ENCODE measurements around the gene ZNF512. TPM values are rescaled to one million over a fixed set of nuclear protein-coding genes. Genes with fewer than 3 reads are reported as not detected.

Gene ZNF512
- total and polyA plus RNA-seq, 2 experiments from 2014 or later = 16.1 to 16.7 TPM

- no peak for TF ChIP-seq EZH2phosphoT487 (IDR thresholded peaks at IDR 0.05; ENCODE audit: insufficient read depth, low read depth)
- TF ChIP-seq EZH2 (IDR thresholded peaks at IDR 0.05; ENCODE audit: insufficient read depth, poor library complexity, severe bottlenecking) = no peak
- Histone ChIP-seq H3K9me3 (ENCODE audit: low read depth) (no peaks in the 10 kb centered on the region), H3K27me3 (replicated peaks; ENCODE audit: insufficient read depth) (0 out of 2 replicates have a peak, but pooled peaks cover 6% of the 10 kb centered on the region), H3K36me3 (ENCODE audit: low read depth) (no peaks in the 10 kb centered on the region), H3K4me2 (ENCODE audit: unreplicated experiment) (no peak overlapping the region), H3K4me1 (ENCODE audit: insufficient read depth) (no peaks in the 10 kb centered on the region), H3F3A (ENCODE audit: insufficient read depth) (no peaks in the 10 kb centered on the region), H3K9ac (no peak overlapping the region), H4K20me1 (ENCODE audit: insufficient read depth) (no peaks in the 10 kb centered on the region), H3K79me2 (ENCODE audit: insufficient read depth) (no peaks in the 10 kb centered on the region), H3K4me3 (no peak overlapping the region), H2AFZ (no peak overlapping the region), H3K27ac (no peak overlapping the region), H3K9me2 (ENCODE audit: insufficient read depth) (no peaks in the 10 kb centered on the region)
- DNase-seq = no peak
- 72 to 78% methylated on average over 3 of the region's 3 CpGs for WGBS, 2 experiments (ENCODE audit: low coverage in 1 of 2, low lambda C conversion rate in 2 of 2, missing lambda C conversion rate in 2 of 2)
- in situ Hi-C loops (cut with MboI) = no loop called here
These were observed 9.4 kb upstream of the ZNF512 start for GRCh38 chr2:27573452-27573851.

- 94 to 98% methylated on average over 15 to 19 of the region's 19 CpGs for WGBS, 2 experiments (ENCODE audit: low coverage in 1 of 2, low lambda C conversion rate in 2 of 2, missing lambda C conversion rate in 2 of 2)
- peaks cover 5% of the 10 kb centered on the region for H3F3A ChIP-seq (ENCODE audit: insufficient read depth)
- H3K27me3 ChIP-seq (replicated peaks; ENCODE audit: insufficient read depth) = no peaks in the 10 kb centered on the region
- H3K79me2 ChIP-seq (ENCODE audit: insufficient read depth) = peaks cover 35% of the 10 kb centered on the region
- no peak overlapping the region for H3K9ac ChIP-seq
- H3K36me3 ChIP-seq (ENCODE audit: low read depth) = no peaks in the 10 kb centered on the region
- in situ Hi-C loops (cut with MboI) = no loop called here
- DNase-seq = no peak
- peaks cover 9% of the 10 kb centered on the region for H3K4me1 ChIP-seq (ENCODE audit: insufficient read depth)
- no peak for TF ChIP-seq EZH2phosphoT487 (IDR thresholded peaks at IDR 0.05; ENCODE audit: insufficient read depth, low read depth)
- no peak for TF ChIP-seq EZH2 (IDR thresholded peaks at IDR 0.05; ENCODE audit: insufficient read depth, poor library complexity, severe bottlenecking)
- H3K4me3 ChIP-seq = no peak overlapping the region
- no peaks in the 10 kb centered on the region for H4K20me1 ChIP-seq (ENCODE audit: insufficient read depth)
- no peaks in the 10 kb centered on the region for H3K9me2 ChIP-seq (ENCODE audit: insufficient read depth)
- H3K9me3 ChIP-seq (ENCODE audit: low read depth) = no peaks in the 10 kb centered on the region
- no peak overlapping the region for H3K4me2 ChIP-seq (ENCODE audit: unreplicated experiment)
- H2AFZ ChIP-seq = 0 out of 2 replicates have a peak overlapping the region, but pooled peaks have one; percentile 89
- no peak overlapping the region for H3K27ac ChIP-seq
These were observed 1.3 kb upstream of the ZNF512 start for GRCh38 chr2:27581417-27582128.

- Histone ChIP-seq H3K4me3 (peak overlapping the region; percentile 99), H3K9ac (peak overlapping the region; percentile 84), H4K20me1 (ENCODE audit: insufficient read depth) (no peaks in the 10 kb centered on the region), H2AFZ (peak overlapping the region; percentile 89), H3K79me2 (ENCODE audit: insufficient read depth) (peaks cover 41% of the 10 kb centered on the region), H3K27me3 (replicated peaks; ENCODE audit: insufficient read depth) (no peaks in the 10 kb centered on the region), H3F3A (ENCODE audit: insufficient read depth) (peaks cover 5% of the 10 kb centered on the region), H3K4me1 (ENCODE audit: insufficient read depth) (peaks cover 9% of the 10 kb centered on the region), H3K9me3 (ENCODE audit: low read depth) (no peaks in the 10 kb centered on the region), H3K9me2 (ENCODE audit: insufficient read depth) (no peaks in the 10 kb centered on the region), H3K36me3 (ENCODE audit: low read depth) (no peaks in the 10 kb centered on the region), H3K4me2 (ENCODE audit: unreplicated experiment) (peak overlapping the region; percentile 99), H3K27ac (peak overlapping the region; percentile 53)
- WGBS, 2 experiments (ENCODE audit: low coverage in 1 of 2, low lambda C conversion rate in 2 of 2, missing lambda C conversion rate in 2 of 2) = 82 to 83% methylated on average over 16 of the region's 16 CpGs
- no peak for TF ChIP-seq EZH2 (IDR thresholded peaks at IDR 0.05; ENCODE audit: insufficient read depth, poor library complexity, severe bottlenecking)
- no peak for TF ChIP-seq EZH2phosphoT487 (IDR thresholded peaks at IDR 0.05; ENCODE audit: insufficient read depth, low read depth)
- peak; percentile 5 for DNase-seq
- in situ Hi-C loops (cut with MboI) = no loop called here
These were observed 630 bp upstream of the ZNF512 start for GRCh38 chr2:27582129-27582694.

GRCh38 chr2:27583390-27583915 is 611 bp downstream of the ZNF512 start:
- Histone ChIP-seq H3K27ac (peak overlapping the region; percentile 53), H3K4me3 (peak overlapping the region; percentile 99), H3K79me2 (ENCODE audit: insufficient read depth) (peaks cover 54% of the 10 kb centered on the region), H3K9me3 (ENCODE audit: low read depth) (no peaks in the 10 kb centered on the region), H3K36me3 (ENCODE audit: low read depth) (no peaks in the 10 kb centered on the region), H3K4me1 (ENCODE audit: insufficient read depth) (peaks cover 9% of the 10 kb centered on the region), H3F3A (ENCODE audit: insufficient read depth) (peaks cover 5% of the 10 kb centered on the region), H3K9ac (peak overlapping the region; percentile 84), H3K9me2 (ENCODE audit: insufficient read depth) (no peaks in the 10 kb centered on the region), H2AFZ (peak overlapping the region; percentile 89), H4K20me1 (ENCODE audit: insufficient read depth) (no peaks in the 10 kb centered on the region), H3K4me2 (ENCODE audit: unreplicated experiment) (peak overlapping the region; percentile 99), H3K27me3 (replicated peaks; ENCODE audit: insufficient read depth) (no peaks in the 10 kb centered on the region)
- 12 to 13% methylated on average over 12 of the region's 12 CpGs for WGBS, 2 experiments (ENCODE audit: low coverage in 1 of 2, low lambda C conversion rate in 2 of 2, missing lambda C conversion rate in 2 of 2)
- peak; percentile 50 for DNase-seq
- TF ChIP-seq EZH2 (IDR thresholded peaks at IDR 0.05; ENCODE audit: insufficient read depth, poor library complexity, severe bottlenecking) (no peak), EZH2phosphoT487 (IDR thresholded peaks at IDR 0.05; ENCODE audit: insufficient read depth, low read depth) (no peak)
- in situ Hi-C loops (cut with MboI) = no loop called here

All from GM23248 (cell line).